Measurements from ENCODE around the gene TNFRSF13B.
"Not testable (repeated sequence)": the region's sequence is repeated elsewhere in the genome, so short reads cannot be mapped to it uniquely, and the experiment has no call there.

The TNFRSF13B gene

GRCh38 chr17:16971458-16972338 is at the start of gene TNFRSF13B:
TNFRSF13B (minus strand) TSS chr17:16972118; CDS start chr17:16972075, 43 bp downstream.
- Histone ChIP-seq H3K36me3 (ENCODE audit: insufficient read depth, low read length) (no peaks in the 10 kb centered on the region), H3K4me1 (ENCODE audit: insufficient read depth, low read length) (no peaks in the 10 kb centered on the region), H3K9me3 (ENCODE audit: control insufficient read depth, insufficient read depth, low read length) (no peaks in the 10 kb centered on the region), H3K9ac (ENCODE audit: low read depth, low read length) (no peak within 1 kb of the TSS)

DNA sequence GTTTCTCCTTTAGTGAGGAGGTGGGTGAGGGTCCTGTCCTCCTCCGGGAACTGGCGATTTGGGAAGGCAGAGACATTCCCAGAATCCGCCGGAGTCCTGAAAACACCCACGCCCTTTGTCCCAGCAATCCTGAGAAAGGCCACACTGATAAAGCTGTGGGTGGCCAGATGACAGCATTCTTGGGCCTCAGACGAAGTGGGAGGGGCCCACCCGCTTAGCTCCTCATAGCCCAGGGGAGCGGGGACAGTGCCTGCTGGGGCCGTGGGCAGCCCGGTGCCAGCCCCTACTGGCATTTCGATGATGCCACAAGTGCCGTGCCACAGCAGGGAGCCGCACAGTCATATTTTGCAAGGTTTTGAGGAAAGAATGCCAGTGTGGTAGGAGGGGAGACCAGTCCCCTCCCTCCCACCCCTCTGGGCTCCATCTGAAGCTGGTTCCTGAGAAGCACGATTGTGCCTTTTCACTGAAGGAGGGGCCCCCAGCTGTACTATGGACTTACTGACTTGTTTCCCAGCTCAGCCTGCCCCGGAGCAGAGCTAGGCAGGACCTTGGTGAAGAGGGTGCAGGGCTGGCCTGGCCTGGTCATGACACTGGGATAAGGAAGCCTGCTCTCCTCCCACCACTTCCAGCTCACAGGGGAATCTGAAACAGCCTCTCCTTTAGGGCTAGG is 49.4 kb upstream of the TNFRSF13B start:
- no peaks in the 10 kb centered on the region; the same call in 1 of the 2 replicates for H3K4me1 ChIP-seq (ENCODE audit: insufficient read depth, low read length)
- H3K9me3 ChIP-seq (ENCODE audit: control insufficient read depth, insufficient read depth, low read length), result no peaks in the 10 kb centered on the region
- H3K36me3 ChIP-seq (ENCODE audit: insufficient read depth, low read length), result no peaks in the 10 kb centered on the region
- H3K9ac ChIP-seq (ENCODE audit: low read depth, low read length), result no peak overlapping the region

- H3K9ac ChIP-seq (ENCODE audit: low read depth, low read length), result no peak overlapping the region
- no peaks in the 10 kb centered on the region for H3K36me3 ChIP-seq (ENCODE audit: insufficient read depth, low read length)
- no peaks in the 10 kb centered on the region; the same call in 1 of the 2 replicates for H3K4me1 ChIP-seq (ENCODE audit: insufficient read depth, low read length)
Observed at GRCh38 chr17:17020821-17021193, 48.9 kb upstream of the TNFRSF13B start.

GRCh38 chr17:17019891-17020456 is 48.1 kb upstream of the TNFRSF13B start:
- Histone ChIP-seq H3K9ac (ENCODE audit: low read depth, low read length) (no peak overlapping the region), H3K4me1 (ENCODE audit: insufficient read depth, low read length) (peaks cover 4% of the 10 kb centered on the region), H3K9me3 (ENCODE audit: control insufficient read depth, insufficient read depth, low read length) (no peaks in the 10 kb centered on the region), H3K36me3 (ENCODE audit: insufficient read depth, low read length) (no peaks in the 10 kb centered on the region)

More at GRCh38 chr17:17020821-17021193, 48.9 kb upstream of the TNFRSF13B start:
- H3K9me3 ChIP-seq (ENCODE audit: control insufficient read depth, insufficient read depth, low read length), result no peaks in the 10 kb centered on the region

- no peaks in the 10 kb centered on the region for H3K9me3 ChIP-seq (ENCODE audit: control insufficient read depth, insufficient read depth, low read length)
- H3K4me1 ChIP-seq (ENCODE audit: insufficient read depth, low read length), result peaks cover 7% of the 10 kb centered on the region
- H3K9ac ChIP-seq (ENCODE audit: low read depth, low read length), result no peak overlapping the region
- no peaks in the 10 kb centered on the region for H3K36me3 ChIP-seq (ENCODE audit: insufficient read depth, low read length)
Observed at GRCh38 chr17:17019430-17019762, 47.5 kb upstream of the TNFRSF13B start.

DNA sequence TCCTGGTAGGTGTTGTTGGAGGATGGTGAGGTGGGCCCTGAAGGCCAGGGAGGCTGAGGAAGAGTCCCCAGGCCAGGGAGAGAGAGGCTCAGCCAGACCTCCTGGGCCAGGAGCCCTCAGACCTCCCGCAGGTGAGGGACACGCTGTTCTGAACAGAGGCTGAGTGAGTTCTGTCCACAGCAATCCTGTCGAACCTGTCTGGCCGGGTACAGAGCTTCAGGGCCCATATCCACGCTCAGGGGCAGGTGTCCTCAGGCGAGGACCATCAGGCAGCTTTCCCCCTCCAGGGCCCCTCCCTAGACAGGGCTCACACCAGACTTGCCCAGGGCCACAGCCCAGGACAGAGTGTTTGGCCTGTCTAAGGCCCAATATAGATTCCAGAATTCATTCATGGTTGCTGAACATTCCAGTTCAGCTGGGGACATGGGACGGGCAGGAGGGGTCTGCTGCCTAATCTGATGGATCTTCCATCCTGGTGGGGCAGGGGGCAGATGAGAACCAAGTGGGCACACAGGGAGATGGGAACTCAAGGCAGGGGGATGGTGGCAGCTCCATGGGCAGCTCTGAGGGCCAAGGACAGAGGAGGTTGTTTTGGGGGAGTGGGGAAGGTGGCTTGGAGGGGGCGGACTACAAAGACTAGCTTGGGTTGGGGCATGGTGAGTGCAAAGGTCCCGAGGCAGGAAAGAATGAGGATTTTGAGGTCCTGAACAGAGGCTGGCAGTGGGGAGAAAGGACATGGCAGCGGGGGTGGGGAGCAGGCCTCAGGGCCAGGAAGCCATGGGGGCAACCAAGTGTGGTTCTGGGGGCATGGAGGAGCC is 46.9 kb upstream of the TNFRSF13B start:
- H3K36me3 ChIP-seq (ENCODE audit: insufficient read depth, low read length), result no peaks in the 10 kb centered on the region
- peaks cover 7% of the 10 kb centered on the region for H3K4me1 ChIP-seq (ENCODE audit: insufficient read depth, low read length)
- no peak overlapping the region for H3K9ac ChIP-seq (ENCODE audit: low read depth, low read length)
- H3K9me3 ChIP-seq (ENCODE audit: control insufficient read depth, insufficient read depth, low read length), result no peaks in the 10 kb centered on the region

DNA sequence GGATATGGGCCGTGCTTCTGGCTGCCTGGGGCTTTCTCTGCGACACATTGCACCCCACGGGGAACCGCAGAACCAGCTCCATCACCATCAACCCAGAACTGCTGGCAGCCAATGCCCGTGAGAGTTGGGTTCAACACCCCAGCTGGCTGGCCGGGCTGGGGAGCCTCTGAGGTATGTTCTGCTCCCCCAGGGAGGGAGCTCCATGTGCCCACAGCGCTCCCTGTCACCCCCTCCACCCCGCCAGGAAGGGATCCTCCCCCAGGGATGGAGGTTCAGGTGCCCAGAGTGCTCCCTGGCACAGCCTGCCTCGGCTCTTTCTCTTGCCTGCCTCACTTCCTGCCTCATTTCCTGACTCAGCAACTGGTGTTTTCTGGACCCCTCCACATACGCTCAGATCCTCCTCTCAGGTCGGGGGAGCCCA is 46.1 kb upstream of the TNFRSF13B start:
- Histone ChIP-seq H3K9me3 (ENCODE audit: control insufficient read depth, insufficient read depth, low read length) (no peaks in the 10 kb centered on the region), H3K36me3 (ENCODE audit: insufficient read depth, low read length) (no peaks in the 10 kb centered on the region), H3K9ac (ENCODE audit: low read depth, low read length) (no peak overlapping the region), H3K4me1 (ENCODE audit: insufficient read depth, low read length) (peaks cover 7% of the 10 kb centered on the region)

DNA sequence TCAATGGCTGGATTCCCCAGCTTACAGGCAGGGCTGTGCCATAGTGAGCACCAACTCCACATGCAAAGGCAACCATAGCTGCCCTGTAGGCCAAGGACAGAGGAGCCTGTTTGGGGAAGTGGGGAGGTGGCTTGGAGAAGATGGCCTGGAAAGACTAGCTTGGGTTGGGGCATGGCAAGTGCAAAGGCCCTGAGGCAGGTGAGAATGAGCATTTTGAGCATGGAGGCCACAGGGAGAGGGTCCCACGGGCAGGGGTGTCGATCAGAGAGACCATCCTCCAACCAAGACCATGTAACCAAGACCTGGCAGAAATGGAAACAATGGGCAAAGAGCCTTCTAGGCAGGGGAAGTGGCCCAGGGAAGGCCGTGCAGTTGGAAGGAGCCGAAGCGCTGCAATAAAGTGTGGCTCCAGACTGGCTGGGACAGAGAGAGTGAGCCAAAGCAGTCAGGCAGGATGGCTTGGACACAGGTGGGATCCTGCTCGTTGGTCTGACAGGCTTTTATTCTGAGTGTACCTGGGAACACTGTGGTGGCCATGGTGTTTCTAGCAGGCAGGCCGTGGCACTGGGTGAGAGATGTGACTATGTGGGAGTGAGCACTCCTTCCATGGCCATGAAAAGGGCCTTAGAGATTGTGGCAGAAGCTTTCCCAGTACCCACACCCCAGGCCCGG is 45.6 kb upstream of the TNFRSF13B start:
- H3K4me1 ChIP-seq (ENCODE audit: insufficient read depth, low read length), result peaks cover 7% of the 10 kb centered on the region
- H3K9ac ChIP-seq (ENCODE audit: low read depth, low read length), result no peak overlapping the region
- H3K36me3 ChIP-seq (ENCODE audit: insufficient read depth, low read length), result no peaks in the 10 kb centered on the region
- no peaks in the 10 kb centered on the region for H3K9me3 ChIP-seq (ENCODE audit: control insufficient read depth, insufficient read depth, low read length)

- not testable (repeated sequence) for H3K9me3 ChIP-seq (ENCODE audit: control insufficient read depth, insufficient read depth, low read length); H3K4me1 ChIP-seq (ENCODE audit: insufficient read depth, low read length); H3K9ac ChIP-seq (ENCODE audit: low read depth, low read length); H3K36me3 ChIP-seq (ENCODE audit: insufficient read depth, low read length)
Observed at GRCh38 chr17:17016199-17017197, 44.6 kb upstream of the TNFRSF13B start.

- Histone ChIP-seq H3K4me1 (ENCODE audit: insufficient read depth, low read length) (peaks cover 7% of the 10 kb centered on the region; the same call in 1 of the 2 replicates), H3K9me3 (ENCODE audit: control insufficient read depth, insufficient read depth, low read length) (no peaks in the 10 kb centered on the region), H3K36me3 (ENCODE audit: insufficient read depth, low read length) (no peaks in the 10 kb centered on the region), H3K9ac (ENCODE audit: low read depth, low read length) (no peak overlapping the region)
Observed at GRCh38 chr17:17015230-17015629, 43.3 kb upstream of the TNFRSF13B start.

- not testable (repeated sequence) for H3K36me3 ChIP-seq (ENCODE audit: insufficient read depth, low read length); H3K9ac ChIP-seq (ENCODE audit: low read depth, low read length); H3K9me3 ChIP-seq (ENCODE audit: control insufficient read depth, insufficient read depth, low read length); H3K4me1 ChIP-seq (ENCODE audit: insufficient read depth, low read length)
Observed at GRCh38 chr17:17014748-17015124, 42.8 kb upstream of the TNFRSF13B start.

DNA sequence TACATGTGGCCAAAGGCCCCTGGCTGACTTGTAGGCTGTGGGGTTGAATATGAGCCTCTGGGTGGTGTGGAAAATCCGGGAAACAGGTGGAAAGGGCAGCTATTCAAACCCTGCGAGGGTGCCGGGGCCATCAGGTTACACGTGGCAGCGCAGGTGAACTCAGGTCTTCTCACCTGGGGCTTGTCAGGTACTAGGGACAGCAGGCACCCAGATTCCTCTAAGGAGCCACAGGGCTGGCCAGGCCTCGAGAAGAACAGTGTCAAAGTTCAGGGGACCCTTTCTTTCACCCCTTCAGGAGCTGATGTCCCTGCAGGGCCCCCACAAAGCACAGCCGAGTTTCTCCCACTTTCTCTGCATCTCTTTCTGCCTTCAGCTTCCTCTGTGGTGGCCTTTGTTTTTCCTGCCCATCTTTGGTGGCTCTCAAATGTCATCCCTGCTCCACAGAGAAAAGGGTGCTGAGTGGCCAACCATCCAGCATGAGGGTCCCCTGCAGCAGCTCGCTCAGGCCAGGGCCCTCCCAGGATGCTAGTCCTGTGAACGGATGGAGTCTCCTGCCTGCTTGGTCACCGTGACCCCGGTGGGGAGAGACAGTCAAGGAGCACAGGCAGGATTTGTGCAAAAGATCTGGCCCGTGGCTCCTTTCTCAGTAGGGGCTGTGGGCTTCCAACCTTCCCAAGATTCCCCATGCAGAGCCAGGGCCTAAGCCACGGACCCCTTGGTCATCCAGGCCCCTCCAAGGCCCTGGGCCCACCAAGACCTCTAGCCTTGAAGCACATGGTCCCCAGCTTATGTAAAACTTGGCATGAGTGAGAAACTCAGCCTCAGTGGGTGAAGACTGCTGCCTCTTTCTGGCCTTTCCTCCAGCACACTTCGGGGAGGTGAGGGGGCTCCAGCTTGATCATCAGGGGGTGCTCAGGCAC is 42.2 kb upstream of the TNFRSF13B start:
- not testable (repeated sequence) for H3K4me1 ChIP-seq (ENCODE audit: insufficient read depth, low read length); H3K9me3 ChIP-seq (ENCODE audit: control insufficient read depth, insufficient read depth, low read length); H3K36me3 ChIP-seq (ENCODE audit: insufficient read depth, low read length); H3K9ac ChIP-seq (ENCODE audit: low read depth, low read length)
